Prostate gland (tissue), 2 donors: ENCODE measurements around the gene ACOT12.

Experiments
- CTCF ChIP-seq, 4 experiments: fragments of 200-600 bp in 2 of 4; fragments of 450-650 bp in 2 of 4; sonication (generic) in 2 of 4; IDR thresholded peaks; 1 replicate in 3 of 4; 2 replicates in 1 of 4; pipeline ENCODE4 v1.5.1; 2016 to 2019; ENCODE audit warnings: antibody characterized with exemption in 4 of 4, mild to moderate bottlenecking in 2 of 4, moderate library complexity in 2 of 4
- POLR2A ChIP-seq: fragments of 450-650 bp; IDR thresholded peaks from one replicate; pipeline ENCODE4 v1.6.1; 2016; ENCODE audit warnings: antibody characterized with exemption, mild to moderate bottlenecking
- POLR2AphosphoS5 ChIP-seq: sonication (generic); formaldehyde crosslinking; IDR thresholded peaks from one replicate; pipeline ENCODE4 v1.6.1; 2017; ENCODE audit warnings: antibody characterized with exemption

GRCh38 chr5:81424728-81425127 lies 30.8 kb upstream of the ACOT12 start:
- TF ChIP-seq CTCF (IDR thresholded peaks at IDR 0.05) (no peak), POLR2A (no peak), POLR2AphosphoS5 (no peak)
